B cell (primary cell): ENCODE measurements around the gene MFAP2. TPM values are rescaled to one million over a fixed set of nuclear protein-coding genes. Genes with fewer than 3 reads are reported as not detected.

Source experiments
- ATAC-seq: fragments of 200-7000 bp; cut with Tn5 transposase; one replicate; pipeline ENCODE4 v1.10.0; 2021; ENCODE audit warnings: low read depth, mild to moderate bottlenecking, moderate number of reproducible peaks, moderate library complexity
- CTCF ChIA-PET: fragments of 350-600 bp; sonication (Branson Sonifier 250); formaldehyde crosslinking; loops from one replicate; lab custom pipeline; 2021; ENCODE audit warnings: antibody characterized with exemption, inconsistent platforms; lab: Charles Lee
- POLR2A ChIA-PET: fragments of 350-600 bp; sonication (Branson Sonifier 250); formaldehyde crosslinking; loops from one replicate; lab custom pipeline; 2021; ENCODE audit warnings: antibody characterized with exemption; lab: Charles Lee
- DNase-seq: peaks from one replicate; pipeline ENCODE4 v3.0.0; 2013
- H2AFZ ChIP-seq: 2 replicates; pipeline ENCODE4 v1.6.1; 2012; ENCODE audit warnings: mild to moderate bottlenecking, low read depth, low read length; ENCODE audit not compliant: insufficient read depth, poor library complexity, severe bottlenecking
- H3K27ac ChIP-seq, 2 donors: 1 replicate in 1 of 2; 2 replicates in 1 of 2; pipeline ENCODE4 v1.5.1; 2012 to 2013; ENCODE audit warnings: low read length in 2 of 2, mild to moderate bottlenecking in 2 of 2, moderate library complexity in 1 of 2
- H3K27me3 ChIP-seq, 4 experiments: fragments of 200-600 bp in 1 of 4; sonication (generic) in 1 of 4; replicated peaks in 1 of 4; 1 replicate in 2 of 4; 2 replicates in 2 of 4; pipeline versions ENCODE4 v1.6.1 to v1.7.0; 2013 to 2016; ENCODE audit warnings: low read length in 3 of 4, mild to moderate bottlenecking in 2 of 4, mixed read lengths in 1 of 4, moderate library complexity in 1 of 4; ENCODE audit not compliant: insufficient read depth in 4 of 4, control insufficient read depth in 3 of 4; ENCODE audit errors: control extremely low read depth in 1 of 4
- H3K36me3 ChIP-seq, 2 experiments: replicated peaks in 1 of 2; 1 replicate in 1 of 2; 2 replicates in 1 of 2; pipeline versions ENCODE4 v1.6.1 to v1.7.1; 2013; ENCODE audit warnings: low read length in 1 of 2; ENCODE audit not compliant: insufficient read depth in 2 of 2, control insufficient read depth in 1 of 2; ENCODE audit errors: control extremely low read depth in 1 of 2, extremely low read depth in 1 of 2
- H3K4me1 ChIP-seq, 2 donors: fragments of 200-600 bp in 1 of 2; sonication (generic) in 1 of 2; 1 replicate in 1 of 2; 2 replicates in 1 of 2; pipeline versions ENCODE4 v1.5.1 to v1.6.1; 2013 to 2017; ENCODE audit warnings: low read length in 2 of 2; ENCODE audit not compliant: control insufficient read depth in 2 of 2, insufficient read depth in 2 of 2
- H3K4me2 ChIP-seq: replicated peaks from 2 replicates; pipeline ENCODE3; 2012; ENCODE audit warnings: mild to moderate bottlenecking, low read depth, low read length; ENCODE audit not compliant: poor library complexity, severe bottlenecking
- H3K4me3 ChIP-seq, 5 experiments: fragments of 200-600 bp in 1 of 5; sonication (generic) in 1 of 5; 1 replicate in 3 of 5; 2 replicates in 2 of 5; pipeline versions ENCODE4 v1.5.1 to v1.7.0; 2011 to 2016; ENCODE audit warnings: low read length in 4 of 5, mild to moderate bottlenecking in 4 of 5, low read depth in 2 of 5, control low read depth in 1 of 5, moderate library complexity in 1 of 5; ENCODE audit not compliant: insufficient read depth in 1 of 5; ENCODE audit errors: control extremely low read depth in 1 of 5, extremely low read depth in 1 of 5
- H3K79me2 ChIP-seq: fragments of 200-600 bp; sonication (generic); one replicate; pipeline ENCODE4 v1.6.0; 2016; ENCODE audit warnings: low read length; ENCODE audit not compliant: control insufficient read depth, insufficient read depth
- H3K9ac ChIP-seq: fragments of 200-600 bp; sonication (generic); 2 replicates; pipeline ENCODE4 v1.6.1; 2017; ENCODE audit warnings: mild to moderate bottlenecking, low read length, moderate library complexity
- H3K9me3 ChIP-seq, 3 donors: one replicate each; pipeline versions ENCODE4 v1.6.1 to v1.7.1; 2013; ENCODE audit warnings: low read length in 2 of 3; ENCODE audit not compliant: control insufficient read depth in 2 of 3, insufficient read depth in 1 of 3; ENCODE audit errors: control extremely low read depth in 1 of 3
- H4K20me1 ChIP-seq: 2 replicates; pipeline ENCODE4 v1.6.0; 2012; ENCODE audit warnings: mild to moderate bottlenecking, low read length; ENCODE audit not compliant: insufficient read depth, control insufficient read depth, poor library complexity, severe bottlenecking
- H3K27ac Mint-ChIP-seq: one replicate; pipeline ENCODE4 v1.8.0; 2021; ENCODE audit warnings: mixed read lengths
- H3K27me3 Mint-ChIP-seq: one replicate; pipeline ENCODE4 v1.8.0; 2021; ENCODE audit warnings: mixed read lengths
- H3K4me1 Mint-ChIP-seq: one replicate; pipeline ENCODE4 v1.8.0; 2021; ENCODE audit warnings: mixed read lengths
- H3K4me3 Mint-ChIP-seq: one replicate; pipeline ENCODE4 v1.8.0; 2021; ENCODE audit warnings: mixed read lengths
- H3K9me3 Mint-ChIP-seq: one replicate; pipeline ENCODE4 v1.8.0; 2022; ENCODE audit warnings: mixed read lengths; ENCODE audit not compliant: insufficient read depth
- EZH2 ChIP-seq: IDR thresholded peaks from 2 replicates; pipeline ENCODE4 v1.6.1; 2012; ENCODE audit warnings: borderline replicate concordance, low read depth, mild to moderate bottlenecking, moderate library complexity, low read length; ENCODE audit not compliant: insufficient read depth, poor library complexity, severe bottlenecking
- WGBS: methylation state at CpG from one replicate; pipeline ENCODE4 v1.1.5; 2013; ENCODE audit warnings: missing lambda C conversion rate; ENCODE audit not compliant: insufficient coverage; 5-methylcytosine and 5-hydroxymethylcytosine counted together
- intact Hi-C: fragments of 100-400 bp; cut with micrococcal nuclease; formaldehyde crosslinking; loops from one replicate; pipeline ENCODE4 v1.10.0; 2022
- polyA plus RNA-seq: library from polyadenylated mRNA; depleted of rRNA; stranded (reverse); fragments of >200 nt; gene quantifications from 2 replicates; pipeline ENCODE4 v1.2.3, GENCODE V29; 2012
- total RNA-seq, 2 donors: library from RNA; stranded (reverse); fragments of 120-200 nt in 1 of 2; gene quantifications; 1 replicate in 1 of 2; 2 replicates in 1 of 2; pipeline versions ENCODE4 v1.2.3 to v1.2.4, GENCODE V29; 2013 to 2022
- TF ChIP-seq, protein P1 (sequence below): fragments of 200-600 bp; IDR thresholded peaks from one replicate; pipeline ENCODE4 v1.8.0; 2022; ENCODE audit warnings: antibody characterized with exemption, mild to moderate bottlenecking

Gene MFAP2
- total and polyA plus RNA-seq, 2 donors (not counting 1 experiment from before 2014, with no cell fraction given) = not detected

GRCh38 chr1:17011092-17011438 is 30.6 kb upstream of the MFAP2 start:
- Histone ChIP-seq H4K20me1 (peaks cover 37% of the 10 kb centered on the region), H3K9me3 (no peaks in the 10 kb centered on the region), H3K36me3 (no peaks in the 10 kb centered on the region), H3K79me2 (peaks cover 38% of the 10 kb centered on the region), H3K27me3 (no peaks in the 10 kb centered on the region), H3K4me2 (peak overlapping the region; percentile 82), H3K27ac (peak overlapping the region in 1 of 2 donors; percentile 35), H2AFZ (peak overlapping the region; percentile 92), H3K4me3 (peak overlapping the region; percentile 21 to 83 (median 70)), H3K4me1 (peaks cover 22 to 39% of the 10 kb centered on the region in 2 donors), H3K9ac (peak overlapping the region; percentile 71)
- POLR2A ChIA-PET = no interaction called here
- H3K27ac Mint-ChIP-seq = peak overlapping the region; percentile 72
- H3K4me1 Mint-ChIP-seq = peaks cover 24% of the 10 kb centered on the region
- DNase-seq = no peak
- H3K9me3 Mint-ChIP-seq = no peaks in the 10 kb centered on the region
- no peaks in the 10 kb centered on the region for H3K27me3 Mint-ChIP-seq
- H3K4me3 Mint-ChIP-seq = peak overlapping the region; percentile 87
- intact Hi-C loops = loop anchor here (1.0 to 2.0 kb wide), 2 partner anchors 43 to 50 kb away; partner anchors contain the start of gene SDHB
- CTCF ChIA-PET = interaction anchor here (0.8 to 1.1 kb wide), 2 partner anchors 29 to 50 kb away, joined by 5 read pairs; no protein-coding TSS in a partner anchor
- no peak for ATAC-seq
- 5% methylated on average over 10 of the region's 15 CpGs for WGBS
- TF ChIP-seq, protein P1, sequence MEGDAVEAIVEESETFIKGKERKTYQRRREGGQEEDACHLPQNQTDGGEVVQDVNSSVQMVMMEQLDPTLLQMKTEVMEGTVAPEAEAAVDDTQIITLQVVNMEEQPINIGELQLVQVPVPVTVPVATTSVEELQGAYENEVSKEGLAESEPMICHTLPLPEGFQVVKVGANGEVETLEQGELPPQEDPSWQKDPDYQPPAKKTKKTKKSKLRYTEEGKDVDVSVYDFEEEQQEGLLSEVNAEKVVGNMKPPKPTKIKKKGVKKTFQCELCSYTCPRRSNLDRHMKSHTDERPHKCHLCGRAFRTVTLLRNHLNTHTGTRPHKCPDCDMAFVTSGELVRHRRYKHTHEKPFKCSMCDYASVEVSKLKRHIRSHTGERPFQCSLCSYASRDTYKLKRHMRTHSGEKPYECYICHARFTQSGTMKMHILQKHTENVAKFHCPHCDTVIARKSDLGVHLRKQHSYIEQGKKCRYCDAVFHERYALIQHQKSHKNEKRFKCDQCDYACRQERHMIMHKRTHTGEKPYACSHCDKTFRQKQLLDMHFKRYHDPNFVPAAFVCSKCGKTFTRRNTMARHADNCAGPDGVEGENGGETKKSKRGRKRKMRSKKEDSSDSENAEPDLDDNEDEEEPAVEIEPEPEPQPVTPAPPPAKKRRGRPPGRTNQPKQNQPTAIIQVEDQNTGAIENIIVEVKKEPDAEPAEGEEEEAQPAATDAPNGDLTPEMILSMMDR = no peak
- no peak for TF ChIP-seq EZH2

- Histone ChIP-seq H3K36me3 (peaks cover 0 to 6% of the 10 kb centered on the region in 2 experiments), H3K4me1 (peaks cover 22 to 39% of the 10 kb centered on the region in 2 donors), H3K9ac (no peak overlapping the region), H3K79me2 (peaks cover 38% of the 10 kb centered on the region), H4K20me1 (peaks cover 37% of the 10 kb centered on the region), H2AFZ (no peak overlapping the region), H3K9me3 (no peaks in the 10 kb centered on the region), H3K27me3 (no peaks in the 10 kb centered on the region), H3K27ac (no peak overlapping the region), H3K4me3 (no peak overlapping the region), H3K4me2 (peak overlapping the region; percentile 82)
- POLR2A ChIA-PET = interaction anchor here (0.7 to 1.1 kb wide), 2 partner anchors 23 to 302 kb away, joined by 4 to 9 read pairs; no protein-coding TSS in a partner anchor
- intact Hi-C loops = loop anchor here (2.0 kb wide), 1 partner anchor 49 kb away; no protein-coding TSS in a partner anchor
- Mint-ChIP-seq H3K27me3 (no peaks in the 10 kb centered on the region), H3K9me3 (no peaks in the 10 kb centered on the region), H3K4me3 (peak overlapping the region; percentile 87), H3K4me1 (peaks cover 24% of the 10 kb centered on the region), H3K27ac (no peak overlapping the region)
- peak; percentile 23 for DNase-seq
- TF ChIP-seq, protein P1 = no peak
- TF ChIP-seq EZH2 = no peak
- no peak for ATAC-seq
- WGBS = 0% methylated on average over 1 of the region's 4 CpGs
- CTCF ChIA-PET = interaction anchor here (0.7 kb wide), 1 partner anchor 227 kb away, joined by 5 read pairs; no protein-coding TSS in a partner anchor
Observed at GRCh38 chr1:17009706-17010105, 29.3 kb upstream of the MFAP2 start.
